HEK293 (cell line): Measurements from ENCODE around the gene TSEN54.
A peak's percentile ranks its signal among the peaks of the same experiment; 100 is the strongest.

Experiments used
- OVOL3 ChIP-seq: fragments of 450-650 bp; formaldehyde crosslinking; IDR thresholded peaks from 2 replicates; pipeline ENCODE4 v1.5.1; 2016; ENCODE audit warnings: missing biosample characterization, missing genetic modification characterization
- TCF7L2 ChIP-seq: IDR thresholded peaks from 2 replicates; pipeline ENCODE4 v1.6.1; 2011; ENCODE audit warnings: low read depth, mild to moderate bottlenecking, inconsistent platforms, low read length, moderate library complexity, borderline replicate concordance
- ZBTB20 ChIP-seq: fragments of 450-650 bp; formaldehyde crosslinking; IDR thresholded peaks from 2 replicates; pipeline ENCODE4 v1.5.1; 2016; ENCODE audit warnings: missing biosample characterization, missing genetic modification characterization
- ZBTB7A ChIP-seq: fragments of 450-650 bp; formaldehyde crosslinking; IDR thresholded peaks from 2 replicates; pipeline ENCODE4 v1.5.1; 2016; ENCODE audit warnings: low read depth, missing biosample characterization, missing genetic modification characterization
- ZBTB8A ChIP-seq: fragments of 450-650 bp; formaldehyde crosslinking; IDR thresholded peaks from 2 replicates; pipeline ENCODE4 v1.5.1; 2016; ENCODE audit warnings: missing biosample characterization, missing genetic modification characterization
- ZEB2 ChIP-seq: fragments of 450-650 bp; formaldehyde crosslinking; IDR thresholded peaks from 2 replicates; pipeline ENCODE4 v1.5.1; 2016; ENCODE audit warnings: missing biosample characterization, missing genetic modification characterization
- ZNF114 ChIP-seq: fragments of 450-650 bp; formaldehyde crosslinking; IDR thresholded peaks from 2 replicates; pipeline ENCODE4 v1.5.0; 2017; ENCODE audit warnings: missing biosample characterization, missing genetic modification characterization
- ZNF133 ChIP-seq: fragments of 450-650 bp; formaldehyde crosslinking; IDR thresholded peaks from 2 replicates; pipeline ENCODE4 v1.5.1; 2016; ENCODE audit warnings: missing biosample characterization, missing genetic modification characterization
- ZNF175 ChIP-seq: fragments of 450-650 bp; formaldehyde crosslinking; IDR thresholded peaks from 2 replicates; pipeline ENCODE4 v1.5.1; 2016; ENCODE audit warnings: missing biosample characterization, missing genetic modification characterization
- ZNF2 ChIP-seq: fragments of 450-650 bp; formaldehyde crosslinking; IDR thresholded peaks from 2 replicates; pipeline ENCODE4 v1.5.1; 2016; ENCODE audit warnings: missing biosample characterization, missing genetic modification characterization
- ZNF221 ChIP-seq: fragments of 450-650 bp; formaldehyde crosslinking; IDR thresholded peaks from 2 replicates; pipeline ENCODE4 v1.5.1; 2017; ENCODE audit warnings: missing biosample characterization, missing genetic modification characterization, borderline replicate concordance
- ZNF292 ChIP-seq: fragments of 450-650 bp; formaldehyde crosslinking; IDR thresholded peaks from 2 replicates; pipeline ENCODE4 v1.5.1; 2016; ENCODE audit warnings: low read depth, missing biosample characterization, missing genetic modification characterization, borderline replicate concordance
- ZNF404 ChIP-seq: fragments of 450-650 bp; formaldehyde crosslinking; IDR thresholded peaks from 2 replicates; pipeline ENCODE4 v1.5.1; 2017; ENCODE audit warnings: missing biosample characterization, missing genetic modification characterization
- ZNF426 ChIP-seq: fragments of 450-650 bp; formaldehyde crosslinking; IDR thresholded peaks from 2 replicates; pipeline ENCODE4 v1.5.1; 2017; ENCODE audit warnings: missing biosample characterization, missing genetic modification characterization, mild to moderate bottlenecking, inconsistent platforms, moderate library complexity
- ZNF449 ChIP-seq: fragments of 450-650 bp; formaldehyde crosslinking; IDR thresholded peaks from 2 replicates; pipeline ENCODE4 v1.5.1; 2017; ENCODE audit warnings: missing biosample characterization, mild to moderate bottlenecking, missing genetic modification characterization, moderate library complexity
- ZNF510 ChIP-seq: fragments of 450-650 bp; formaldehyde crosslinking; IDR thresholded peaks from 2 replicates; pipeline ENCODE4 v1.5.1; 2018; ENCODE audit warnings: mild to moderate bottlenecking, missing genetic modification characterization, missing biosample characterization; ENCODE audit not compliant: insufficient replicate concordance
- ZNF555 ChIP-seq: fragments of 450-650 bp; formaldehyde crosslinking; conservative IDR thresholded peaks from 2 replicates; pipeline ENCODE4 v1.5.1; 2017; ENCODE audit warnings: missing biosample characterization, mild to moderate bottlenecking, missing genetic modification characterization, inconsistent platforms
- ZNF585B ChIP-seq: fragments of 450-650 bp; formaldehyde crosslinking; IDR thresholded peaks from 2 replicates; pipeline ENCODE4 v1.5.1; 2016; ENCODE audit warnings: missing biosample characterization, missing genetic modification characterization
- ZNF596 ChIP-seq: fragments of 450-650 bp; IDR thresholded peaks from 2 replicates; pipeline ENCODE4 v1.5.0; 2018; ENCODE audit warnings: missing biosample characterization, mild to moderate bottlenecking, missing genetic modification characterization, moderate library complexity
- ZNF623 ChIP-seq: fragments of 450-650 bp; formaldehyde crosslinking; IDR thresholded peaks from 2 replicates; pipeline ENCODE4 v1.5.1; 2016; ENCODE audit warnings: missing biosample characterization, missing genetic modification characterization
- ZNF670 ChIP-seq: fragments of 450-650 bp; formaldehyde crosslinking; IDR thresholded peaks from 2 replicates; pipeline ENCODE4 v1.5.1; 2016; ENCODE audit warnings: missing biosample characterization, missing genetic modification characterization, low read depth
- ZNF747 ChIP-seq: fragments of 450-650 bp; formaldehyde crosslinking; IDR thresholded peaks from 2 replicates; pipeline ENCODE4 v1.5.1; 2016; ENCODE audit warnings: missing biosample characterization, missing genetic modification characterization
- ZSCAN16 ChIP-seq: fragments of 450-650 bp; formaldehyde crosslinking; IDR thresholded peaks from 2 replicates; pipeline ENCODE4 v1.5.1; 2016; ENCODE audit warnings: missing biosample characterization, missing genetic modification characterization
- ZSCAN23 ChIP-seq: fragments of 450-650 bp; formaldehyde crosslinking; IDR thresholded peaks from 2 replicates; pipeline ENCODE4 v1.5.1; 2016; ENCODE audit warnings: missing biosample characterization, missing genetic modification characterization
- ZSCAN30 ChIP-seq: fragments of 450-650 bp; IDR thresholded peaks from 2 replicates; pipeline ENCODE4 v1.5.1; 2018; ENCODE audit warnings: missing biosample characterization, mild to moderate bottlenecking, missing genetic modification characterization, moderate library complexity
- ZXDB ChIP-seq: fragments of 450-650 bp; formaldehyde crosslinking; IDR thresholded peaks from 2 replicates; pipeline ENCODE4 v1.5.1; 2016; ENCODE audit warnings: missing biosample characterization, missing genetic modification characterization
- TF ChIP-seq, protein P1 (sequence below): fragments of 450-650 bp; formaldehyde crosslinking; IDR thresholded peaks from 2 replicates; pipeline ENCODE4 v1.5.1; 2016; ENCODE audit warnings: missing biosample characterization, missing genetic modification characterization
- TF ChIP-seq, protein P2 (sequence below): fragments of 450-650 bp; IDR thresholded peaks from 2 replicates; pipeline ENCODE4 v1.5.1; 2018; ENCODE audit warnings: missing biosample characterization, missing genetic modification characterization
- TF ChIP-seq, protein P3 (sequence below): fragments of 450-650 bp; formaldehyde crosslinking; IDR thresholded peaks from 2 replicates; pipeline ENCODE4 v1.5.1; 2016; ENCODE audit warnings: missing biosample characterization, missing genetic modification characterization
- TF ChIP-seq, protein P4 (sequence below): fragments of 450-650 bp; formaldehyde crosslinking; IDR thresholded peaks from 2 replicates; pipeline ENCODE4; 2016; ENCODE audit warnings: missing biosample characterization, missing genetic modification characterization

Gene TSEN54

GRCh38 chr17:75515496-75516254, 653 bp upstream of the TSEN54 start, which contains the start of gene CASKIN2 (continued):
- TF ChIP-seq, protein P1, sequence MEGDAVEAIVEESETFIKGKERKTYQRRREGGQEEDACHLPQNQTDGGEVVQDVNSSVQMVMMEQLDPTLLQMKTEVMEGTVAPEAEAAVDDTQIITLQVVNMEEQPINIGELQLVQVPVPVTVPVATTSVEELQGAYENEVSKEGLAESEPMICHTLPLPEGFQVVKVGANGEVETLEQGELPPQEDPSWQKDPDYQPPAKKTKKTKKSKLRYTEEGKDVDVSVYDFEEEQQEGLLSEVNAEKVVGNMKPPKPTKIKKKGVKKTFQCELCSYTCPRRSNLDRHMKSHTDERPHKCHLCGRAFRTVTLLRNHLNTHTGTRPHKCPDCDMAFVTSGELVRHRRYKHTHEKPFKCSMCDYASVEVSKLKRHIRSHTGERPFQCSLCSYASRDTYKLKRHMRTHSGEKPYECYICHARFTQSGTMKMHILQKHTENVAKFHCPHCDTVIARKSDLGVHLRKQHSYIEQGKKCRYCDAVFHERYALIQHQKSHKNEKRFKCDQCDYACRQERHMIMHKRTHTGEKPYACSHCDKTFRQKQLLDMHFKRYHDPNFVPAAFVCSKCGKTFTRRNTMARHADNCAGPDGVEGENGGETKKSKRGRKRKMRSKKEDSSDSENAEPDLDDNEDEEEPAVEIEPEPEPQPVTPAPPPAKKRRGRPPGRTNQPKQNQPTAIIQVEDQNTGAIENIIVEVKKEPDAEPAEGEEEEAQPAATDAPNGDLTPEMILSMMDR (tag by site-specific recombination), result peak; percentile 100
- TF ChIP-seq ZNF2 (tag by site-specific recombination), result peak; percentile 92
- no peak for TF ChIP-seq ZNF404 (tag by site-specific recombination)
- TF ChIP-seq ZSCAN30 (tag by site-specific recombination), result peak; percentile 86; the same call in 1 of the 2 replicates
- no peak for TF ChIP-seq ZNF133
- peak; percentile 24; the same call in 1 of the 2 replicates for TF ChIP-seq ZNF449
- TF ChIP-seq ZXDB (tag by site-specific recombination), result peak; percentile 31; the same call in 1 of the 2 replicates
- TF ChIP-seq ZBTB20, result peak; percentile 45
- TF ChIP-seq ZNF292 (tag by site-specific recombination), result no peak
- no peak for TF ChIP-seq ZNF596 (tag by site-specific recombination)
- no peak for TF ChIP-seq ZNF555 (tag by site-specific recombination)
- TF ChIP-seq ZEB2 (tag by site-specific recombination), result peak; percentile 96
- TF ChIP-seq, protein P2, sequence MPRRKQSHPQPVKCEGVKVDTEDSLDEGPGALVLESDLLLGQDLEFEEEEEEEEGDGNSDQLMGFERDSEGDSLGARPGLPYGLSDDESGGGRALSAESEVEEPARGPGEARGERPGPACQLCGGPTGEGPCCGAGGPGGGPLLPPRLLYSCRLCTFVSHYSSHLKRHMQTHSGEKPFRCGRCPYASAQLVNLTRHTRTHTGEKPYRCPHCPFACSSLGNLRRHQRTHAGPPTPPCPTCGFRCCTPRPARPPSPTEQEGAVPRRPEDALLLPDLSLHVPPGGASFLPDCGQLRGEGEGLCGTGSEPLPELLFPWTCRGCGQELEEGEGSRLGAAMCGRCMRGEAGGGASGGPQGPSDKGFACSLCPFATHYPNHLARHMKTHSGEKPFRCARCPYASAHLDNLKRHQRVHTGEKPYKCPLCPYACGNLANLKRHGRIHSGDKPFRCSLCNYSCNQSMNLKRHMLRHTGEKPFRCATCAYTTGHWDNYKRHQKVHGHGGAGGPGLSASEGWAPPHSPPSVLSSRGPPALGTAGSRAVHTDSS (tag by site-specific recombination), result no peak
- no peak for TF ChIP-seq TCF7L2
- TF ChIP-seq, protein P3, sequence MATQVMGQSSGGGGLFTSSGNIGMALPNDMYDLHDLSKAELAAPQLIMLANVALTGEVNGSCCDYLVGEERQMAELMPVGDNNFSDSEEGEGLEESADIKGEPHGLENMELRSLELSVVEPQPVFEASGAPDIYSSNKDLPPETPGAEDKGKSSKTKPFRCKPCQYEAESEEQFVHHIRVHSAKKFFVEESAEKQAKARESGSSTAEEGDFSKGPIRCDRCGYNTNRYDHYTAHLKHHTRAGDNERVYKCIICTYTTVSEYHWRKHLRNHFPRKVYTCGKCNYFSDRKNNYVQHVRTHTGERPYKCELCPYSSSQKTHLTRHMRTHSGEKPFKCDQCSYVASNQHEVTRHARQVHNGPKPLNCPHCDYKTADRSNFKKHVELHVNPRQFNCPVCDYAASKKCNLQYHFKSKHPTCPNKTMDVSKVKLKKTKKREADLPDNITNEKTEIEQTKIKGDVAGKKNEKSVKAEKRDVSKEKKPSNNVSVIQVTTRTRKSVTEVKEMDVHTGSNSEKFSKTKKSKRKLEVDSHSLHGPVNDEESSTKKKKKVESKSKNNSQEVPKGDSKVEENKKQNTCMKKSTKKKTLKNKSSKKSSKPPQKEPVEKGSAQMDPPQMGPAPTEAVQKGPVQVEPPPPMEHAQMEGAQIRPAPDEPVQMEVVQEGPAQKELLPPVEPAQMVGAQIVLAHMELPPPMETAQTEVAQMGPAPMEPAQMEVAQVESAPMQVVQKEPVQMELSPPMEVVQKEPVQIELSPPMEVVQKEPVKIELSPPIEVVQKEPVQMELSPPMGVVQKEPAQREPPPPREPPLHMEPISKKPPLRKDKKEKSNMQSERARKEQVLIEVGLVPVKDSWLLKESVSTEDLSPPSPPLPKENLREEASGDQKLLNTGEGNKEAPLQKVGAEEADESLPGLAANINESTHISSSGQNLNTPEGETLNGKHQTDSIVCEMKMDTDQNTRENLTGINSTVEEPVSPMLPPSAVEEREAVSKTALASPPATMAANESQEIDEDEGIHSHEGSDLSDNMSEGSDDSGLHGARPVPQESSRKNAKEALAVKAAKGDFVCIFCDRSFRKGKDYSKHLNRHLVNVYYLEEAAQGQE (tag by site-specific recombination), result peak; percentile 100
- TF ChIP-seq, protein P4, sequence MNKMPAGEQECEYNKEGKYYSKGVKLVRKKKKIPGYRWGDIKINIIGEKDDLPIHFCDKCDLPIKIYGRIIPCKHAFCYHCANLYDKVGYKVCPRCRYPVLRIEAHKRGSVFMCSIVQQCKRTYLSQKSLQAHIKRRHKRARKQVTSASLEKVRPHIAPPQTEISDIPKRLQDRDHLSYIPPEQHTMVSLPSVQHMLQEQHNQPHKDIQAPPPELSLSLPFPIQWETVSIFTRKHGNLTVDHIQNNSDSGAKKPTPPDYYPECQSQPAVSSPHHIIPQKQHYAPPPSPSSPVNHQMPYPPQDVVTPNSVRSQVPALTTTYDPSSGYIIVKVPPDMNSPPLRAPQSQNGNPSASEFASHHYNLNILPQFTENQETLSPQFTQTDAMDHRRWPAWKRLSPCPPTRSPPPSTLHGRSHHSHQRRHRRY (tag by site-specific recombination), result no peak
- 0 out of 2 replicates have a peak, but pooled peaks have one; percentile 22 for TF ChIP-seq ZSCAN23 (tag by site-specific recombination)
- TF ChIP-seq ZNF510 (tag by site-specific recombination), result no peak
- TF ChIP-seq ZBTB7A, result peak; percentile 100
- TF ChIP-seq ZNF670 (tag by site-specific recombination), result no peak
- no peak for TF ChIP-seq OVOL3 (tag by site-specific recombination)
- TF ChIP-seq ZSCAN16, result no peak
- peak; percentile 42; the same call in 1 of the 2 replicates for TF ChIP-seq ZNF585B (tag by site-specific recombination)
- no peak for TF ChIP-seq ZNF623 (tag by site-specific recombination)
- TF ChIP-seq ZBTB8A (tag by site-specific recombination), result peak; percentile 99
- TF ChIP-seq ZNF426 (tag by site-specific recombination), result no peak
- TF ChIP-seq ZNF747 (tag by site-specific recombination), result no peak
- no peak for TF ChIP-seq ZNF221 (tag by site-specific recombination)
- no peak for TF ChIP-seq ZNF175 (tag by site-specific recombination)
- no peak for TF ChIP-seq ZNF114 (tag by site-specific recombination)
